GM12875 (cell line): ENCODE measurements around the gene MVB12B.

Source experiments
- H3K4me3 ChIP-seq: one replicate; pipeline ENCODE4 v1.5.1; 2011; ENCODE audit warnings: low read depth, low read length, control low read depth
- TF ChIP-seq, protein P1 (sequence below): IDR thresholded peaks from 2 replicates; pipeline ENCODE4 v1.5.1; 2011; ENCODE audit warnings: low read depth, mild to moderate bottlenecking, control low read depth, inconsistent platforms, low read length, moderate library complexity, borderline replicate concordance; ENCODE audit not compliant: insufficient read depth

Gene MVB12B

DNA sequence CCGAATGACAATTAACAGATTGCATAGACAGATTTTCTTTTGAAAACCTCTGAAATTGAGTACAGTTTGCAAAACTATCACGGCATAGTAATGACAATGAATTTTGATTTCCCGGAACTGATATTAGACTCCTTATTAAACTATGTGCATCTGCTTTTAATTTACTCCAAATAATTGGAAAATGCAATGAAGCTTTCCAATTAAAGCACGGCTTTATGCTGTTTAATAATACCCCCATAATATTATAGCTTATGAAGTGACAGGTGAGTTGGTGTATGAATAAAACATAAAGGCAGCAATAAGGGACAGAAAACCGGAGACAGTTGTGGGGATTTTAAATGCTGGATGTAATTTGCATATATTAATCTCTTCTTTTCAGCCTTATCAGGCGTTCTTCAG is 110.6 kb downstream of the MVB12B start:
- H3K4me3 ChIP-seq: no peak overlapping the region
- TF ChIP-seq, protein P1, sequence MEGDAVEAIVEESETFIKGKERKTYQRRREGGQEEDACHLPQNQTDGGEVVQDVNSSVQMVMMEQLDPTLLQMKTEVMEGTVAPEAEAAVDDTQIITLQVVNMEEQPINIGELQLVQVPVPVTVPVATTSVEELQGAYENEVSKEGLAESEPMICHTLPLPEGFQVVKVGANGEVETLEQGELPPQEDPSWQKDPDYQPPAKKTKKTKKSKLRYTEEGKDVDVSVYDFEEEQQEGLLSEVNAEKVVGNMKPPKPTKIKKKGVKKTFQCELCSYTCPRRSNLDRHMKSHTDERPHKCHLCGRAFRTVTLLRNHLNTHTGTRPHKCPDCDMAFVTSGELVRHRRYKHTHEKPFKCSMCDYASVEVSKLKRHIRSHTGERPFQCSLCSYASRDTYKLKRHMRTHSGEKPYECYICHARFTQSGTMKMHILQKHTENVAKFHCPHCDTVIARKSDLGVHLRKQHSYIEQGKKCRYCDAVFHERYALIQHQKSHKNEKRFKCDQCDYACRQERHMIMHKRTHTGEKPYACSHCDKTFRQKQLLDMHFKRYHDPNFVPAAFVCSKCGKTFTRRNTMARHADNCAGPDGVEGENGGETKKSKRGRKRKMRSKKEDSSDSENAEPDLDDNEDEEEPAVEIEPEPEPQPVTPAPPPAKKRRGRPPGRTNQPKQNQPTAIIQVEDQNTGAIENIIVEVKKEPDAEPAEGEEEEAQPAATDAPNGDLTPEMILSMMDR: no peak

DNA sequence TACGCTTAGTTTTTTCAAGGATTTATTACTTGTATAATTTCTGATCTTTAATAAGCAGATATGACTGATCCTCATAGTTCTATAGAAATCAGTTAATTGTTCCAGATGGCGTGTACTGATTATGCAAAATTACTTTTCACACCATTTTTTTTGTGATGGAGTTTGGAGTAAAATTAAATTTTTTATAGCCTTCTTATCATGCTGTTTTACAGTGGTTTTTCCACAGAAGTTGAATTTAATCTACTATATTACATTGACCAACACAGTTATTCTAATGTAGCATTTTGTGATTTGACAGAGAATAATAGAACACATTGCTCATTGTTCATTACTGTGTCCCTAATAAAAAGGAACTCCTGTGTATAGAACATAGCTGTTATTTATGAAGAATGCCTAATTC is 111.1 kb downstream of the MVB12B start:
- TF ChIP-seq, protein P1: no peak
- H3K4me3 ChIP-seq: no peak overlapping the region

DNA sequence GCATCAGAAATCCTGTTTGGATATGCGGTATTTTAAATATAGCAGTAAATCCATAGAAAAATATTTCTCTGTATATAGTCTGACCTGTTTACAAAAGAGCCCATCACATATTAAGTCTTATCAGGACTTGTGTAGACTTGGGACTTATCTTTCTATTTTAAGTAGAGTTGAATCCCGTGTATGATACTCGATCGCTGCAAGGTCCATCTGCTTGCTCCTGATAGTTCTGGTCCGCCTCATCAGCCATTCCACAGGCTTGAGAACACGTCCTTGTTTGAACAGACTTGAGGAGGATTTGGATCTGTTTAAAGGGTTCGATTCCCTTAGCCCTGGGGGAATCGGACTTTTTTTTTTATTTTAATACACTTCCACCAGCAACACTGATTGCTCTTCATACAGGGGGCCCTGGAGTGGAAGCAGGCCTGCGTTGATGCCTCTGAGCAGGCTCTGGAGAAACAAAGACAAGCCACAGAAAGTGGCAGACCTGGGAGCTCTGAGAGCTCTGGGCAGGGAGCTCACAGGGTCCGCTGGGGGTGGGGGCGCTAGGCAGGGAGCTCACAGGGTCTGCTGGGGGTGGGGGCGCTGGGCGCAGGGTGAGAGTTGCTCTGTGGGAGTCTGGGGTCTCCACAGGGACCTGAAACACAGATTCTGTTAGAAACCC is 112.2 kb downstream of the MVB12B start:
- no peak overlapping the region for H3K4me3 ChIP-seq
- TF ChIP-seq, protein P1: no peak

DNA sequence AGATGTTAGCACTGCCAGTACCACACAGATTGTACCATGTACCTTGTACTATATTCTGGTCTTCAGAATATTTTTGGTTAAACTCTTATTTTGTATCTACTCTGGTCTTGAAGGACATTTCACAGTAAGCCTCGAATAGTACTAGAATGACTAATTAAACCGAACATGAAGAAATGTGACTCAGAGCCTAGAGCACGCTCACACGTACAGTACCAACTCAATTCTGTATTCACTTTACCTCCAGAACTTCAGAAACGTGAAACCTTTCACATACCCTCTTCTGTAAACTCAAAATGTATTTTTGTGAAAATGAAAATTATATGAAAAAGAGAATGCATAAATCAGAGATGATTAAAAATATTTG is 112.8 kb downstream of the MVB12B start:
- TF ChIP-seq, protein P1: no peak
- no peak overlapping the region for H3K4me3 ChIP-seq

DNA sequence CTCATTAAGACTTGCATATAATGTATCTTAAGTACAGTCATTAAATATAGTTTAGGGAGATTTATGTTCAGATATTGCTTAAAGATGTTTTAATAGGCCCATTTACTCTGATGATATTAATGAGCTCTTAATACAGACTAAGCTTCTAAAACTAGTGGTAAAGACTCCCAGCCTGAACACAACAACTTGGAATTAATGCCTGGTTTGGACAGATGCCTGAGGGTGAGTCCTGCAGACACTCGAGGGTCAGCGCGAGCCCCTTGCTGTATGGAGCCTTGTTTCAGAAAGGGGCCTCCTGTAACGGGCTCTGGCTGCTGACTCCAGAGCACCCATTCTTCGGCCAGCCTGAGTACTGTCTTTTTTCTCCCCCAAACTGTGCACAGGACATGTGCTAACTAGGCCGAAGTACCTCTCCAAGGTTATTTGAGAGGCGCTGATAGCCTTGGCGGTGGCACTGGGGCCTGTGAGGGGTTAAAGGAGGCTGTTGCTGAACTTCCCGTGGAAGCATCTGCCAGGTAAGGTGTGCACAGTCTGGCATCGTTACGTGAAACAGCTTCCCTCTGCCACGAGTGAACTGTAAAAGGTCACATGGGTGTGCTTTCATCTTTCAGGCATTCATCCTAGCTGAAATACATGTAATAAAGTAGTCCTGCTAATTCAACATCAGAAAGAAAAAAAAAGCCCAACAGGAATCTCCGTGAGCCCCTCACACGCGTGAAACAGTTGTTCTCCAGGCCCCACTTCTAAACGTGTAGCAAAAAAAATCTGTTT is 113.4 kb downstream of the MVB12B start:
- TF ChIP-seq, protein P1: no peak
- no peak overlapping the region for H3K4me3 ChIP-seq

DNA sequence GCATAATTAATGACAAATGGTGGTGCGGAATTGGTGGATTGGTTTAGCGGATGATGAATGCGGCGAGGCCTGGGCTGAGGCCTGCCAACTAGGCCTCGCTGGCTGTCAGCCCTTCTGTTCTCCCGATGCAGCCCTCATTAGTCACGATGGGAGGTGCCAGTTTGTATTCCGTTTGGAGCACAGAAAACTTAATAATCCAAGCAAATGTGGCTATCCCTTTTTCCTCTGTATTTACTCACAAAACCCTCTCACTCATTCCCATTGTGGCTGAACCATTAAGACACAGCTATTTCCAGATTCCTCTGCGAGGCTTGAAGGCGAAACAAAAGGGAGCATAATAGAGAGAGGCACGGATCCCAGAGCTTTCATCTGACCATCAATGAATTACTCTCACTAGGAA is 114.3 kb downstream of the MVB12B start:
- TF ChIP-seq, protein P1: no peak
- H3K4me3 ChIP-seq: no peak overlapping the region

DNA sequence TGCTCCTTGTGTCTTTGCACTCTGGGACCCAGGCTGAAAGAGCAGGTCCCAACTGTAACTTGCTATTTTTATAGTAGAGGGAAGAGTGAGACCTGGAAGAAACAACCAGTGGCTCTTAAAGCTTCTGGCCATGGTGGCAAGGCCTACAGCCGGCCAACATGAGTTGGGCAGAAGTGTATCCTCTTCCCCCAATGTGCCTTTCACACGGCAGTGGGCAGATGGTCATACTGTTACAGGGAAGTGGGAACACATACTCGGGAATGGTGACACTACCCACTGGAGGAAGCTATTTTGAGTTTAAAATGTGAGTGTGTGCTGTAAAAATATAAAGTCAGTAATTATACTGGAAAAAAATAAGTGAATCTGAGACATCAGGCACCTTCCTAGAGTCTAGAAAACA is 116.0 kb downstream of the MVB12B start:
- TF ChIP-seq, protein P1: no peak
- H3K4me3 ChIP-seq: no peak overlapping the region
